Duodenal mucosa (tissue), 2 donors: ENCODE data around the gene BARX1.
"Not testable (repeated sequence)": the region's sequence is repeated elsewhere in the genome, so short reads cannot be mapped to it uniquely, and the experiment has no call there.

Experiments
- H3K27ac ChIP-seq: one replicate; pipeline ENCODE4 v1.7.0; 2013; ENCODE audit warnings: low read depth, low read length
- H3K27me3 ChIP-seq, 2 donors: one replicate each; pipeline ENCODE4 v1.7.0; 2013; ENCODE audit warnings: low read length in 2 of 2, control low read depth in 1 of 2; ENCODE audit not compliant: insufficient read depth in 2 of 2, control insufficient read depth in 1 of 2
- H3K36me3 ChIP-seq, 2 donors: one replicate each; pipeline ENCODE4 v1.7.0; 2013; ENCODE audit warnings: low read length in 2 of 2, control low read depth in 1 of 2; ENCODE audit not compliant: insufficient read depth in 2 of 2, control insufficient read depth in 1 of 2
- H3K4me1 ChIP-seq, 2 donors: one replicate each; pipeline ENCODE4 v1.7.0; 2013; ENCODE audit warnings: low read length in 2 of 2, control low read depth in 1 of 2; ENCODE audit not compliant: insufficient read depth in 2 of 2, control insufficient read depth in 1 of 2
- H3K4me3 ChIP-seq, 2 donors: one replicate each; pipeline ENCODE4 v1.7.0; 2013; ENCODE audit warnings: low read length in 2 of 2, low read depth in 1 of 2
- H3K9ac ChIP-seq, 2 donors: one replicate each; pipeline ENCODE4 v1.7.0; 2013; ENCODE audit warnings: low read length in 2 of 2, low read depth in 1 of 2
- H3K9me3 ChIP-seq, 2 donors: one replicate each; pipeline ENCODE4 v1.7.0; 2013; ENCODE audit warnings: low read length in 2 of 2, control low read depth in 1 of 2; ENCODE audit not compliant: control insufficient read depth in 1 of 2

Gene BARX1

GRCh38 chr9:93967020-93967803 lies 12.1 kb upstream of the BARX1 start:
- H3K4me1 ChIP-seq = peaks cover 3 to 7% of the 10 kb centered on the region in 2 donors
- H3K27me3 ChIP-seq = peaks cover 0 to 4% of the 10 kb centered on the region in 2 donors
- H3K27ac ChIP-seq = no peak overlapping the region

GRCh38 chr9:93965830-93966577 lies 10.8 kb upstream of the BARX1 start:
- Histone ChIP-seq H3K4me3 (no peak overlapping the region), H3K27me3 (peaks cover 11 to 12% of the 10 kb centered on the region in 2 donors), H3K27ac (no peak overlapping the region), H3K4me1 (peaks cover 3 to 7% of the 10 kb centered on the region in 2 donors), H3K36me3 (no peaks in the 10 kb centered on the region), H3K9me3 (no peaks in the 10 kb centered on the region), H3K9ac (no peak overlapping the region)

More at GRCh38 chr9:93967020-93967803, 12.1 kb upstream of the BARX1 start:
- Histone ChIP-seq H3K4me3 (no peak overlapping the region), H3K36me3 (no peaks in the 10 kb centered on the region), H3K9ac (no peak overlapping the region), H3K9me3 (no peaks in the 10 kb centered on the region)

GRCh38 chr9:93964685-93965084 lies 9.5 kb upstream of the BARX1 start:
- H3K4me1 ChIP-seq = peaks cover 3 to 7% of the 10 kb centered on the region in 2 donors
- peaks cover 24 to 25% of the 10 kb centered on the region in 2 donors for H3K27me3 ChIP-seq
- H3K4me3 ChIP-seq = no peak overlapping the region
- H3K27ac ChIP-seq = no peak overlapping the region
- no peak overlapping the region for H3K9ac ChIP-seq
- no peaks in the 10 kb centered on the region for H3K9me3 ChIP-seq
- H3K36me3 ChIP-seq = no peaks in the 10 kb centered on the region

GRCh38 chr9:93963969-93964368 lies 8.8 kb upstream of the BARX1 start:
- no peaks in the 10 kb centered on the region for H3K9me3 ChIP-seq
- peaks cover 31 to 33% of the 10 kb centered on the region in 2 donors for H3K27me3 ChIP-seq
- H3K4me3 ChIP-seq = no peak overlapping the region
- no peak overlapping the region for H3K9ac ChIP-seq
- H3K36me3 ChIP-seq = no peaks in the 10 kb centered on the region
- no peak overlapping the region for H3K27ac ChIP-seq
- peaks cover 6 to 10% of the 10 kb centered on the region in 2 donors for H3K4me1 ChIP-seq

GRCh38 chr9:93963489-93963888 lies 8.3 kb upstream of the BARX1 start:
- H3K9me3 ChIP-seq = not testable (repeated sequence)

GRCh38 chr9:93962561-93963440 lies 7.6 kb upstream of the BARX1 start:
- H3K36me3 ChIP-seq = no peaks in the 10 kb centered on the region
- peaks cover 42 to 44% of the 10 kb centered on the region in 2 donors for H3K27me3 ChIP-seq
- H3K9ac ChIP-seq = no peak overlapping the region
- peaks cover 9 to 14% of the 10 kb centered on the region in 2 donors for H3K4me1 ChIP-seq
- H3K9me3 ChIP-seq = no peaks in the 10 kb centered on the region
- no peak overlapping the region for H3K27ac ChIP-seq
- peak overlapping the region in 1 of 2 donors; percentile 9 for H3K4me3 ChIP-seq

More at GRCh38 chr9:93963489-93963888, 8.3 kb upstream of the BARX1 start:
- Histone ChIP-seq H3K4me1 (peaks cover 9 to 14% of the 10 kb centered on the region in 2 donors), H3K4me3 (peak overlapping the region in 1 of 2 donors; percentile 9), H3K27me3 (peaks cover 36 to 37% of the 10 kb centered on the region in 2 donors)
- not testable (repeated sequence) for H3K27ac ChIP-seq, H3K36me3 ChIP-seq, H3K9ac ChIP-seq

- Histone ChIP-seq H3K4me1 (peaks cover 9 to 14% of the 10 kb centered on the region in 2 donors), H3K9ac (no peak overlapping the region), H3K4me3 (no peak overlapping the region), H3K27me3 (peaks cover 50 to 52% of the 10 kb centered on the region in 2 donors), H3K9me3 (no peaks in the 10 kb centered on the region), H3K27ac (no peak overlapping the region), H3K36me3 (no peaks in the 10 kb centered on the region)
Measured at GRCh38 chr9:93962017-93962416, 6.9 kb upstream of the BARX1 start.

GRCh38 chr9:93960971-93961841 lies 6.1 kb upstream of the BARX1 start:
- H3K9me3 ChIP-seq = no peaks in the 10 kb centered on the region
- no peak overlapping the region for H3K4me3 ChIP-seq
- peaks cover 58 to 60% of the 10 kb centered on the region in 2 donors for H3K27me3 ChIP-seq
- peaks cover 9 to 14% of the 10 kb centered on the region in 2 donors for H3K4me1 ChIP-seq
- H3K36me3 ChIP-seq = no peaks in the 10 kb centered on the region
- H3K27ac ChIP-seq = no peak overlapping the region
- no peak overlapping the region for H3K9ac ChIP-seq
